Activated CD8-positive, alpha-beta T cell treated with anti-CD3 and anti-CD28 coated beads, Interleukin-2, amount 10 ng/mL, durations not matched to agents 7 days and 5 days (primary cell): ENCODE results near the gene PDE4D. TPM values are rescaled to one million over a fixed set of nuclear protein-coding genes. Genes with fewer than 3 reads are reported as not detected.

Experiments used
- ATAC-seq: fragments of 150-1000 bp; cut with Tn5 transposase; one replicate; pipeline ENCODE4 v1.10.0; 2021; ENCODE audit warnings: moderate library complexity
- CTCF ChIA-PET: fragments of 350-600 bp; sonication (Branson Sonifier 250); formaldehyde crosslinking; loops from one replicate; lab custom pipeline; 2021; ENCODE audit warnings: antibody characterized with exemption; lab: Charles Lee
- POLR2A ChIA-PET: fragments of 350-600 bp; sonication (Branson Sonifier 250); formaldehyde crosslinking; loops from one replicate; lab custom pipeline; 2021; ENCODE audit warnings: antibody characterized with exemption; lab: Charles Lee
- DNase-seq: peaks from one replicate; pipeline ENCODE4 v3.0.0-alpha.2; 2020
- H3K27ac Mint-ChIP-seq: one replicate; pipeline ENCODE4 v1.8.0; 2021; ENCODE audit warnings: mild to moderate bottlenecking, mixed read lengths
- H3K27me3 Mint-ChIP-seq: one replicate; pipeline ENCODE4 v1.8.0; 2021; ENCODE audit warnings: low read depth, mixed read lengths
- H3K36me3 Mint-ChIP-seq: one replicate; pipeline ENCODE4 v1.8.0; 2021; ENCODE audit warnings: low read depth, mixed read lengths
- H3K4me1 Mint-ChIP-seq: one replicate; pipeline ENCODE4 v1.8.0; 2021; ENCODE audit warnings: low read depth, mixed read lengths
- H3K4me3 Mint-ChIP-seq: one replicate; pipeline ENCODE4 v1.8.0; 2021; ENCODE audit warnings: mild to moderate bottlenecking, mixed read lengths
- H3K9me3 Mint-ChIP-seq: one replicate; pipeline ENCODE4 v1.8.0; 2022; ENCODE audit warnings: mixed read lengths; ENCODE audit not compliant: insufficient read depth
- total RNA-seq, 2 experiments: library from RNA; stranded (reverse); gene quantifications; one replicate each; pipeline ENCODE4 v1.2.3, GENCODE V29; 2021

PDE4D gene
- total RNA-seq, 2 experiments from 2014 or later, result 65.4 to 70.7 TPM

DNA sequence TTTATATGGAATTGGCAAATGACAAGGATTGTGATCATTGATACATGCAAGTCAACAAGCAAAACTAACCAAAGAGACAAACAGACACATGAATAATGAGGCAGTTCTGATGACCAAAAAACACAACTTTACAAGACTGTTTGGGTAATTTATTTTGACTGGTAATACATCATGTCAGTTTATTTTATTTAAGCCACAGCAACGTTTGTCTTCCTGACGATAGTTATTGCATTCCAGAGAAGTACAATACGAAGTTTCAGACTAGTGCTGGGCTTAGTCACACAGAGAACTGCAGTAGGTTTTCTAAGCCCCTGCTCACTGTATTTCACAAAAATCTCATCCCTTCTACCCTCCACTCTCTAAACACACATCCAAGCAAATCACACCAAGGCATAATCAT, 796.4 kb downstream of the PDE4D start:
- CTCF ChIA-PET, result interaction anchor here (2.0 to 7.4 kb wide), 2 partner anchors 27 to 62 kb away, joined by 8 to 48 read pairs; no protein-coding TSS in a partner anchor
- POLR2A ChIA-PET, result no interaction called here
- ATAC-seq (no peak), DNase-seq (no peak)
- Mint-ChIP-seq H3K27ac (no peak overlapping the region), H3K9me3 (peaks cover 7% of the 10 kb centered on the region), H3K27me3 (no peaks in the 10 kb centered on the region), H3K36me3 (peaks cover 26% of the 10 kb centered on the region), H3K4me1 (peaks cover 73% of the 10 kb centered on the region), H3K4me3 (no peak overlapping the region)

- H3K36me3 Mint-ChIP-seq, result peaks cover 22% of the 10 kb centered on the region
- no peak overlapping the region for H3K4me3 Mint-ChIP-seq
- CTCF ChIA-PET, result interaction anchor here (0.6 to 4.4 kb wide), 11 partner anchors 8 to 79 kb away, joined by 3 to 27 read pairs (median 5); no protein-coding TSS in a partner anchor
- peaks cover 7% of the 10 kb centered on the region for H3K9me3 Mint-ChIP-seq
- peaks cover under 1% of the 10 kb centered on the region for H3K27me3 Mint-ChIP-seq
- H3K27ac Mint-ChIP-seq, result no peak overlapping the region
- DNase-seq (no peak), ATAC-seq (no peak)
- POLR2A ChIA-PET, result interaction anchor here (1.7 kb wide), 1 partner anchor 28 kb away, joined by 4 read pairs; no protein-coding TSS in a partner anchor
- peaks cover 68% of the 10 kb centered on the region for H3K4me1 Mint-ChIP-seq
Observed at GRCh38 chr5:59095480-59095879, 798.0 kb downstream of the PDE4D start.

- Mint-ChIP-seq H3K4me3 (no peak overlapping the region), H3K36me3 (peaks cover 21% of the 10 kb centered on the region), H3K4me1 (peaks cover 62% of the 10 kb centered on the region), H3K27ac (no peak overlapping the region), H3K27me3 (peaks cover 2% of the 10 kb centered on the region), H3K9me3 (peaks cover 7% of the 10 kb centered on the region)
- ChIA-PET CTCF (interaction anchor here (0.6 to 4.4 kb wide), 7 partner anchors 9 to 79 kb away, joined by 3 to 27 read pairs (median 5); no protein-coding TSS in a partner anchor), POLR2A (interaction anchor here (1.7 kb wide), 1 partner anchor 29 kb away, joined by 4 read pairs; no protein-coding TSS in a partner anchor)
- no peak for ATAC-seq
- no peak for DNase-seq
Observed at GRCh38 chr5:59094864-59095263, 798.7 kb downstream of the PDE4D start.

DNA sequence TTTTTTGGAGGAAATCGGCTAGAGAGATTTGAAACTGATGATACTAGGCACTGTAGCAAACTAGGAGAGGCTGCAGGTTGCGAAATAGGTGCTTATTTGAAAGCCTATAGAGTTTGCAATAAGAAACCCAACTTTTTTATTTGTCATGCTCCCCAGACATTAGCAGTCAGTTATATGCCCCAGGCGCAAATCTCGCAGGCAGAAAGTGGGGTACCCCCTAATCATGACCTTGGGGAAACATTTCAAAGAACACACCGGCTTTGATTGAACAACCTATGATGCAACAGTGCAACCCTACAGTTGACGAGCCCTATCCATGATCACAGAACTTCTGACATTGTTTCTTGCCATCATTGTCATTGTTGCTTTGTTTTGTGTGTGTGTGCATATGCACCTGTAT, 800.2 kb downstream of the PDE4D start:
- peaks cover 5% of the 10 kb centered on the region for H3K27me3 Mint-ChIP-seq
- ATAC-seq, result no peak
- H3K4me1 Mint-ChIP-seq, result peaks cover 47% of the 10 kb centered on the region
- ChIA-PET POLR2A (interaction anchor here (1.4 kb wide), 1 partner anchor 30 kb away, joined by 3 read pairs; no protein-coding TSS in a partner anchor), CTCF (interaction anchor here (1.8 to 4.4 kb wide), 3 partner anchors 31 to 82 kb away, joined by 5 to 22 read pairs (median 6); no protein-coding TSS in a partner anchor)
- H3K4me3 Mint-ChIP-seq, result no peak overlapping the region
- H3K36me3 Mint-ChIP-seq, result peaks cover 21% of the 10 kb centered on the region
- DNase-seq, result no peak
- H3K9me3 Mint-ChIP-seq, result peaks cover 7% of the 10 kb centered on the region
- peak overlapping the region; percentile 9 for H3K27ac Mint-ChIP-seq

GRCh38 chr5:59092758-59093157, 800.8 kb downstream of the PDE4D start:
- peaks cover 6% of the 10 kb centered on the region for H3K9me3 Mint-ChIP-seq
- H3K27ac Mint-ChIP-seq, result no peak overlapping the region
- DNase-seq (no peak), ATAC-seq (no peak)
- H3K4me3 Mint-ChIP-seq, result no peak overlapping the region
- ChIA-PET POLR2A (interaction anchor here (1.1 to 1.4 kb wide), 2 partner anchors 31 to 53 kb away, joined by 3 read pairs; no protein-coding TSS in a partner anchor), CTCF (interaction anchor here (1.5 to 4.4 kb wide), 5 partner anchors 13 to 82 kb away, joined by 3 to 22 read pairs (median 6); no protein-coding TSS in a partner anchor)
- peaks cover 44% of the 10 kb centered on the region for H3K4me1 Mint-ChIP-seq
- peaks cover 20% of the 10 kb centered on the region for H3K36me3 Mint-ChIP-seq
- H3K27me3 Mint-ChIP-seq, result peaks cover 6% of the 10 kb centered on the region

DNA sequence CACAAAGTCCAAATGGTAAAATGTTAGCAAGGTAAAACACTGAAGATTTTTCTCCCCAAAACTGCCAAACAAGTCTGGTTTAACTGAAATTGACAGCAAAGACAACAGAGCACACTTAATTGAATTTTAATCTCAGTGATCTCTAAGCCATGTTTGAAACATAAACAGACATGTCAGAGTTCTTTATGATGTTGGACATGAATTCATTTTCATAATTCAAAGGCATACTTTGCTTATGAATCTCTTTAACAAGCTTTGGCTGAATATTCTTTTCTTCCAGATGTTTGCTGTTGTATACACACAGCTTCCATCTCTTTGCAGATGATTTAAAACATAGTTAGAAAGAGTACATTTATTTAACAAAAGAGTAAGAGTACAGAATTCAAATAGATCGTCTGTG, 801.6 kb downstream of the PDE4D start:
- H3K27me3 Mint-ChIP-seq, result peaks cover 9% of the 10 kb centered on the region

DNA sequence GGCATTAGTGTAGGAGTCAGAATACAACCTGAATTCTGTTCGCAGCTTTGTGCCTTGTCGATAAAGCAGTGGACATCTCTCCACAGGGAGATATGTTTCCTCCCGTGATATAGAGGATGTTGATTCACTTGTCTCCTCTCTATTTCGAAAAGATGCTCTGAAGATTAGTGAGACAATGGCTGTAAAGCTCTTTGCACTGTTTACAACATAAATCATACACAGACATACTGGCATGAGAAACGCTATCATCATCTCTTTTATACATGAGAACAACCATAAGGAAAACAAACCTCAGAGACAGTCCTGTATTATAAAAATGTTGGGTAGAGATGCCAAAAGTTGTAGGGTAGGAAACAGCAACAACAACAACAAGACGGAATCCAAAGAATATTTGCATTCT, 803.2 kb downstream of the PDE4D start:
- no peak for ATAC-seq
- Mint-ChIP-seq H3K36me3 (peaks cover 8% of the 10 kb centered on the region), H3K27ac (no peak overlapping the region), H3K9me3 (no peaks in the 10 kb centered on the region), H3K4me3 (no peak overlapping the region), H3K4me1 (peaks cover 29% of the 10 kb centered on the region), H3K27me3 (peaks cover 18% of the 10 kb centered on the region)
- no peak for DNase-seq
- ChIA-PET CTCF (interaction anchor here (0.7 to 1.2 kb wide), 2 partner anchors 43 to 84 kb away, joined by 3 to 4 read pairs; no protein-coding TSS in a partner anchor), POLR2A (interaction anchor here (0.8 kb wide), 1 partner anchor 11 kb away, joined by 3 read pairs; no protein-coding TSS in a partner anchor)

More for the DNA sequence above, 801.6 kb downstream of the PDE4D start:
- ATAC-seq (no peak), DNase-seq (no peak)
- ChIA-PET POLR2A (interaction anchor here (1.1 to 1.4 kb wide), 2 partner anchors 32 to 52 kb away, joined by 3 read pairs; no protein-coding TSS in a partner anchor), CTCF (interaction anchor here (1.5 to 4.4 kb wide), 5 partner anchors 12 to 83 kb away, joined by 3 to 22 read pairs (median 6); no protein-coding TSS in a partner anchor)
- Mint-ChIP-seq H3K4me1 (peaks cover 38% of the 10 kb centered on the region), H3K4me3 (no peak overlapping the region), H3K36me3 (peaks cover 14% of the 10 kb centered on the region), H3K27ac (no peak overlapping the region), H3K9me3 (no peaks in the 10 kb centered on the region)

DNA sequence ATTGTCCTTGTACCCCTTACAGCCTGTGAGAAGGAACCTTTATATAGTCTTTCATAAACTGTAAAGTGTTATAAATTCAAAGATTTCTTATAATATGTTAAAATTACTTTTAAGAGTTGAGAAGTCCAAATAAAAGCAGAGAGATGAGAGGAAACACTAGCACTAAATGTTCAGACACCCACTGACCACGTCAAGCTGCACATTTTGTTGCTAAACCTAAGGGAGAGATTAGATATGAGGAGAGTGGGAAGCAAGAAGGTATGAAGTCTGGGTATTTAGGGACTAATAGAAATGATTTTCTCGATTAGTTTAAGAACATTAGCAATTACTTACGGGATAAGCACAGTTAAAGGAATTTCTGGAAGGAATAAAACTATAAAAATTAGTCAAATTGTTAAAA, 803.8 kb downstream of the PDE4D start:
- H3K4me1 Mint-ChIP-seq, result peaks cover 25% of the 10 kb centered on the region
- no peak for ATAC-seq
- no peak for DNase-seq
- no peaks in the 10 kb centered on the region for H3K9me3 Mint-ChIP-seq
- H3K27ac Mint-ChIP-seq, result no peak overlapping the region
- peaks cover 18% of the 10 kb centered on the region for H3K27me3 Mint-ChIP-seq
- ChIA-PET POLR2A (interaction anchor here (0.8 kb wide), 1 partner anchor 10 kb away, joined by 3 read pairs; no protein-coding TSS in a partner anchor), CTCF (interaction anchor here (0.7 to 1.0 kb wide), 2 partner anchors 10 to 84 kb away, joined by 3 to 5 read pairs; no protein-coding TSS in a partner anchor)
- no peak overlapping the region for H3K4me3 Mint-ChIP-seq
- peaks cover 6% of the 10 kb centered on the region for H3K36me3 Mint-ChIP-seq

DNA sequence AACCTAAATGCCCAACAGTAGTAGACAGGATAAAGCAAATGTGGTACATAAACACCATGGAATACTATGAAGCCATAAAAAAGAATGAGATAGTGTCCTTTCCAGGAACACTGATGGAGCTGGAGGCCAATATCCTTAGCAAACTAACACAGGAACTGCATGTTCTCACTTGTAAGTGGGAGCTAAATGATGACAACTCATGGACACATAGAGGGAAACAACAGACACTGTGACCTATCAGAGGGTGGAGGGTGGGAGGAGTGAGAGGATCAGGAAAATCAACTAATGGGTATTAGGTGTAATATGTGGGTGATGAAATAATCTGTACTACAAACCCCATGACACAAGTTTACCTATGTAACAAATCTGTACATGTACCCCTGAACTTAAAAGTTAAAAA, 805.0 kb downstream of the PDE4D start:
- peaks cover under 1% of the 10 kb centered on the region for H3K36me3 Mint-ChIP-seq
- peaks cover 18% of the 10 kb centered on the region for H3K27me3 Mint-ChIP-seq
- H3K4me3 Mint-ChIP-seq, result no peak overlapping the region

DNA sequence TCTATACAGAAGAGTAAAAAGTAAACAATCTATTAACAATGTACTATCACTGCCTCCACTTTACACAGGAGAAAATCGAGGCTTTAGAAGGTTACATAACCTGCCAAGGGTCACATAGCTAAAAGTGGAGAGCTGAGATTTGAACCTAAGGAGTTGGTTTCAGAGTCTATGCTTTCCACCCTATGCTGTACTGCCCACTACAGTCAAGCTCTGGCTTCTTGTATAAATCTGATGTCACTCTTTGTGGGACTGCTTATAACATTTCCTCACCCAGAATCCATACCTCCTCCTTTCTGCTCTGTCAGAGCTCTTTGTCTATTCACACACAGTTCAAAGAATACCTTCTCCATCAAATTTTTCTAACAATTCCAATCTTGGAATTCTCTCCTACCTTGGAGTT, 807.5 kb downstream of the PDE4D start:
- Mint-ChIP-seq H3K27me3 (peaks cover 18% of the 10 kb centered on the region), H3K4me1 (no peaks in the 10 kb centered on the region), H3K27ac (no peak overlapping the region), H3K9me3 (no peaks in the 10 kb centered on the region), H3K4me3 (no peak overlapping the region), H3K36me3 (no peaks in the 10 kb centered on the region)
- no peak for DNase-seq
- POLR2A ChIA-PET, result no interaction called here
- ATAC-seq, result no peak
- CTCF ChIA-PET, result interaction anchor here (0.7 to 2.8 kb wide), 14 partner anchors 8 to 200 kb away, joined by 3 to 9 read pairs (median 3); no protein-coding TSS in a partner anchor

More for the DNA sequence above, 805.0 kb downstream of the PDE4D start:
- ATAC-seq (no peak), DNase-seq (no peak)
- no peaks in the 10 kb centered on the region for H3K9me3 Mint-ChIP-seq
- ChIA-PET POLR2A (no interaction called here), CTCF (interaction anchor here (1.0 kb wide), 1 partner anchor 85 kb away, joined by 5 read pairs; no protein-coding TSS in a partner anchor)
- H3K27ac Mint-ChIP-seq, result no peak overlapping the region
- peaks cover 14% of the 10 kb centered on the region for H3K4me1 Mint-ChIP-seq

DNA sequence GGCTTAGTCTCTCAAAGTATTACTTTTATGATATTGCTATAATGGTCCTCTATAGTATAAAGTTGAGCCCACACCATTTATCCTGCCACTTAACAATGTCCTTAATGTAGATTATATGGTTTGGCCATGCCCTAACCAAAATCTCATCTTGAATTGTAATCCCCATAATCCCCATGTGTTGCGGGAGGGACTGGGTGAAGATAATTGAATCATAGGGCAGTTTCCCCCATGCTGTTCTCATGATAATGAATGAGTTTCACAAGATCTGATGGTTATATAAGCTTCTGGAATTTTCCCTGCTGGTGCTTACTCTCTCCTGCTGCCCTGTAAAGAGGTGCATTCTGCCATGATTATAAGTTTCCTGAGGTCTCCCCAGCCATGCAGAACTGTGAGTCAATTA, 811.8 kb downstream of the PDE4D start:
- POLR2A ChIA-PET, result no interaction called here
- ATAC-seq, result no peak
- H3K9me3 Mint-ChIP-seq, result no peaks in the 10 kb centered on the region
- H3K27ac Mint-ChIP-seq, result no peak overlapping the region
- H3K27me3 Mint-ChIP-seq, result peaks cover 16% of the 10 kb centered on the region
- no peak for DNase-seq
- H3K4me3 Mint-ChIP-seq, result no peak overlapping the region
- no peaks in the 10 kb centered on the region for H3K4me1 Mint-ChIP-seq
- CTCF ChIA-PET, result no interaction called here
- no peaks in the 10 kb centered on the region for H3K36me3 Mint-ChIP-seq
